ENCODE data around the gene TCF12. TPM values are rescaled to one million over a fixed set of nuclear protein-coding genes. Genes with fewer than 3 reads are reported as not detected.

Gene TCF12
- total RNA-seq, 4 donors from 2014 or later: 108 to 177 (median 148) TPM

DNA sequence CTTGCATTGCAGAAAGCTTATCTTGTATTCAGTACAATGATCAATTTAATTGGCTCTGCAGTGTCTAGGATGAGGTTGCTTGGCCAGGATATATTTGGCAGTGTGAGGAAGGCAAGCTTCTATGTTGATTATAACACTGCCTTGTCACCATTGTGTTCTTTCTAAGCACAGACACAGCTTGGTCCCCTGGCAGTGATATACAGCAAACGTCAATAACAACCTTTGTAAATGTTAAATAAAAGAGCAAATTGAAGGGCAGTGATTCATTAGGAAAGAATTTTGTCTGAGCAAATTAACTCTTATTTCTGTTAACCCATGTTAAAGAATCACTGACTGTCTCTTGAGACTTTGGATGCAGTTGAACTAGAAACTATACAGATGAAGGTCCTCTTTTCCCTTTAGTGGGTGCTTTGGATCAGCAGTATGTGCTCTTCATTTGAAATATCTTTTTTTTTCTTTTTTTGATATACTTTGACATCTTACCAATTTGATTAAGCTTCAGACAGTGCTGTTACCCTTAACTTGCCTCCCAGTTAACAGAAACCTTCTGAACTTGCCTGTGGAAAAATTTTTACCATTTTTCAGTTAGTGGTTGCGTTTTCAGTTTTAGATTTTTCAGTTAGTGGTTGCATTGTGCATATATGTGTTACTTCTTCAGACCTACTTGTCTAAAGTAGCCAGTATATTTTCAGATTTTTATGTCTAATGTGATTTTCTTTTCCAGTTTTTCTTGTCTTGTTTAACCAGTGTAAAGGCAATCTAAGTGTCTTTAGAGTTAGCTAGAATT is 199.8 kb downstream of the TCF12 start:
- Histone ChIP-seq H3K4me1 (peaks cover 14 to 34% (median 30%) of the 10 kb centered on the region in 4 donors), H3K9me3 (no peaks in the 10 kb centered on the region), H3K4me3 (no peak overlapping the region), H3K27ac (replicated peaks in 1 of 4) (no peak overlapping the region), H3K36me3 (no peaks in the 10 kb centered on the region), H3K27me3 (no peaks in the 10 kb centered on the region)
- no peak for DNase-seq (ENCODE audit: extremely low spot score)
- intact Hi-C loops (cut with DNase I): no loop called here
- 48% methylated on average over 2 of the region's 2 CpGs for WGBS
- TF ChIP-seq POLR2A (IDR thresholded peaks at IDR 0.05; ENCODE audit: low read depth) (no peak), POLR2AphosphoS5 (IDR thresholded peaks at IDR 0.05) (no peak), EP300 (IDR thresholded peaks at IDR 0.05) (no peak)
- TF ChIP-seq, protein P1, sequence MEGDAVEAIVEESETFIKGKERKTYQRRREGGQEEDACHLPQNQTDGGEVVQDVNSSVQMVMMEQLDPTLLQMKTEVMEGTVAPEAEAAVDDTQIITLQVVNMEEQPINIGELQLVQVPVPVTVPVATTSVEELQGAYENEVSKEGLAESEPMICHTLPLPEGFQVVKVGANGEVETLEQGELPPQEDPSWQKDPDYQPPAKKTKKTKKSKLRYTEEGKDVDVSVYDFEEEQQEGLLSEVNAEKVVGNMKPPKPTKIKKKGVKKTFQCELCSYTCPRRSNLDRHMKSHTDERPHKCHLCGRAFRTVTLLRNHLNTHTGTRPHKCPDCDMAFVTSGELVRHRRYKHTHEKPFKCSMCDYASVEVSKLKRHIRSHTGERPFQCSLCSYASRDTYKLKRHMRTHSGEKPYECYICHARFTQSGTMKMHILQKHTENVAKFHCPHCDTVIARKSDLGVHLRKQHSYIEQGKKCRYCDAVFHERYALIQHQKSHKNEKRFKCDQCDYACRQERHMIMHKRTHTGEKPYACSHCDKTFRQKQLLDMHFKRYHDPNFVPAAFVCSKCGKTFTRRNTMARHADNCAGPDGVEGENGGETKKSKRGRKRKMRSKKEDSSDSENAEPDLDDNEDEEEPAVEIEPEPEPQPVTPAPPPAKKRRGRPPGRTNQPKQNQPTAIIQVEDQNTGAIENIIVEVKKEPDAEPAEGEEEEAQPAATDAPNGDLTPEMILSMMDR (IDR thresholded peaks at IDR 0.05): no peak

DNA sequence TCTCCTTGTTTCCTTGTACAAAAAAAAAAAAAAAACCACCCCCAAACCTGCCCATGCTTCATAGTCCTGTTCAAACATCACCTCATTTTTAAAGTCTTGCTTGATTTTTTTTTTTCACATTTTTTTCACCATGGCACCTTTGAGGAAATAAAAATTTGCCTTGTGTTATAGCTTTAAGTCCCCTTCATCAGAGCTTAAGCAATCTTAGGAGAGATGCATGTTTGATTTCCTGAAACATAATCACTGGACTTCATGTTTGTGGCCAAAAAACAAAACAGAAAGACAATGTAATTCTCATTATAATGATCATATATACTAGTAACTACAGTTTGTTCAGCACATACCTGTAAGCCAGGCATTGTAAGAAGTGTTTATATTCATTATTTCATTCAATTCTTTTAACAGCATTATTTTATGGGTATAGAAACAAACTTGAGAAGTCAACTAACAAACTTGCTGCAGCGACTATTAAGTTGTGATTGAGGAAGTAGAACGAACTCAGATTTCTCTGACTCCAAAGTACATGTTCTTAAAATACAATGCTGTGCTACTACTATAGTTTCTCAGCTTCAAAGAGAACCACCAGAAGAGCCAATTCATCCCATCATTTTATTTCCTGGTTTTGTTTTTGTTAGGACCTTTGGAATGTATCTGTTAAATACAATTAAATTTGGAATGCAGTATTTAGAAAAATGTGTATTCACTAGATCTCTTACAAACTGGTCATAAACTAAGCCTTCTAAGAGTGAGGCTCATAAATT is 203.8 kb downstream of the TCF12 start:
- no peak overlapping the region for H3K27ac ChIP-seq (replicated peaks in 1 of 4)
- intact Hi-C loops (cut with DNase I): no loop called here
- H3K36me3 ChIP-seq: peaks cover 0 to 5% (median 0%) of the 10 kb centered on the region in 4 donors
- H3K27me3 ChIP-seq: no peaks in the 10 kb centered on the region
- DNase-seq (ENCODE audit: extremely low spot score): no peak
- H3K4me1 ChIP-seq: peaks cover 5 to 26% (median 13%) of the 10 kb centered on the region in 4 donors
- no peaks in the 10 kb centered on the region for H3K9me3 ChIP-seq
- WGBS: 71% methylated on average over 2 of the region's 2 CpGs
- TF ChIP-seq POLR2AphosphoS5 (IDR thresholded peaks at IDR 0.05) (no peak), EP300 (IDR thresholded peaks at IDR 0.05) (no peak), POLR2A (IDR thresholded peaks at IDR 0.05; ENCODE audit: low read depth) (no peak)
- TF ChIP-seq, protein P1 (IDR thresholded peaks at IDR 0.05): no peak
- no peak overlapping the region for H3K4me3 ChIP-seq

DNA sequence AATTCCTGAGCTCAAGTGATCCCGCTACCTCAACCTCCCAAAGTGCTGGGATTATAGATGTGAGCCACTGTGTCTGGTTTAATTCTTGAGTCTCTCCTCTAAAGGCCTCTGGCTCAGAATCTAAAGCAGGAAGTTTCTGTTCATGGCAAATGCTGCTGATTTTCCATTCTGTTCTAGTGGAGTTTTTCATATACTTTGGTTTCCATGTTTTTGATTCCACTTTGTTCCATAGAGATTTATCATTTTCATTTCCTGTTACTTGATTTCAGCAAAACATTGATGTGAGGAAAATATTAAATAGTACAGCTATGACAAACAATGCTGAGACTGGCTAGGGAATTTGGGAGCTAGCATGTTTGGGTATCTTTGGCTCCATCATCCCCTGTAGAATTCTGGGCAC is 205.6 kb downstream of the TCF12 start:
- DNase-seq (ENCODE audit: extremely low spot score): no peak
- WGBS: 100% methylated on average over 1 of the region's 1 CpG
- Histone ChIP-seq H3K27ac (replicated peaks in 1 of 4) (no peak overlapping the region), H3K27me3 (no peaks in the 10 kb centered on the region), H3K4me3 (no peak overlapping the region), H3K9me3 (no peaks in the 10 kb centered on the region), H3K36me3 (peaks cover 0 to 5% (median 0%) of the 10 kb centered on the region in 4 donors), H3K4me1 (peaks cover 0 to 10% (median 0%) of the 10 kb centered on the region in 4 donors)
- intact Hi-C loops (cut with DNase I): no loop called here
- TF ChIP-seq, protein P1 (IDR thresholded peaks at IDR 0.05): no peak
- TF ChIP-seq POLR2AphosphoS5 (IDR thresholded peaks at IDR 0.05) (no peak), POLR2A (IDR thresholded peaks at IDR 0.05; ENCODE audit: low read depth) (no peak), EP300 (IDR thresholded peaks at IDR 0.05) (no peak)

DNA sequence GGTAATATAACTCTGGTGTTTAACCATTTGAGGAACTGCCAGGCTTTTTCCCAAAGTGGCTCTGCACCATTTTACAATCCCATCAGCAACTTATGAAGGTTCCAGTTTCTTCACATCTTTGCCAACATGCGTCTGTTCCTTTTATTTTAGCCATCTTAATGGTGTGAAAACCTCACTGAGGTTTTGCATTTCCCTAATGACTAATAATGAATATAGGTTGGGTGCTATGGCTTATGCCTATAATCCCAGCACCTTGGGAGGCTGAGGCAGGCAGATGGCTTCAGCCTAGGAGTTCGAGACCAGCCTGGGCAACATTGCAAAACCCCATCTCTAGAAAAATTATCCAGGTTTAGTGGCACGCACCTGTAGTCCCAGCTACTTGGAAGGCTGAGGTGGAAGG is 210.6 kb downstream of the TCF12 start:
- peaks cover 0 to 5% (median 0%) of the 10 kb centered on the region in 4 donors for H3K36me3 ChIP-seq

More for the DNA sequence above, 210.6 kb downstream of the TCF12 start:
- Histone ChIP-seq H3K27me3 (no peaks in the 10 kb centered on the region), H3K27ac (replicated peaks in 1 of 4) (no peak overlapping the region), H3K4me1 (peaks cover 7 to 13% (median 10%) of the 10 kb centered on the region in 4 donors), H3K9me3 (no peaks in the 10 kb centered on the region), H3K4me3 (no peak overlapping the region)
- TF ChIP-seq, protein P1 (IDR thresholded peaks at IDR 0.05): no peak
- no peak for TF ChIP-seq EP300 (IDR thresholded peaks at IDR 0.05)
- no peak for TF ChIP-seq POLR2A (IDR thresholded peaks at IDR 0.05; ENCODE audit: low read depth)
- TF ChIP-seq POLR2AphosphoS5 (IDR thresholded peaks at IDR 0.05): no peak
- no peak for DNase-seq (ENCODE audit: extremely low spot score)
- WGBS: 91% methylated on average over 3 of the region's 3 CpGs
- intact Hi-C loops (cut with DNase I): no loop called here

Data from esophagus muscularis mucosa (tissue), 4 donors.